OCI-LY3 (cell line): Measurements from ENCODE around the gene RAI1.

Experiments used
- CTCF ChIP-seq: fragments of 200-600, 300-600 bp; sonication (generic); IDR thresholded peaks from 2 replicates; pipeline ENCODE4 v1.5.1; 2014; ENCODE audit warnings: antibody characterized with exemption, low read length, low read depth
- EZH2phosphoT487 ChIP-seq: fragments of 200-600 bp; shearing (Covaris generic); IDR thresholded peaks from 2 replicates; pipeline ENCODE4 v1.6.1; 2018; ENCODE audit warnings: antibody characterized with exemption, mixed run types, low read depth

DNA sequence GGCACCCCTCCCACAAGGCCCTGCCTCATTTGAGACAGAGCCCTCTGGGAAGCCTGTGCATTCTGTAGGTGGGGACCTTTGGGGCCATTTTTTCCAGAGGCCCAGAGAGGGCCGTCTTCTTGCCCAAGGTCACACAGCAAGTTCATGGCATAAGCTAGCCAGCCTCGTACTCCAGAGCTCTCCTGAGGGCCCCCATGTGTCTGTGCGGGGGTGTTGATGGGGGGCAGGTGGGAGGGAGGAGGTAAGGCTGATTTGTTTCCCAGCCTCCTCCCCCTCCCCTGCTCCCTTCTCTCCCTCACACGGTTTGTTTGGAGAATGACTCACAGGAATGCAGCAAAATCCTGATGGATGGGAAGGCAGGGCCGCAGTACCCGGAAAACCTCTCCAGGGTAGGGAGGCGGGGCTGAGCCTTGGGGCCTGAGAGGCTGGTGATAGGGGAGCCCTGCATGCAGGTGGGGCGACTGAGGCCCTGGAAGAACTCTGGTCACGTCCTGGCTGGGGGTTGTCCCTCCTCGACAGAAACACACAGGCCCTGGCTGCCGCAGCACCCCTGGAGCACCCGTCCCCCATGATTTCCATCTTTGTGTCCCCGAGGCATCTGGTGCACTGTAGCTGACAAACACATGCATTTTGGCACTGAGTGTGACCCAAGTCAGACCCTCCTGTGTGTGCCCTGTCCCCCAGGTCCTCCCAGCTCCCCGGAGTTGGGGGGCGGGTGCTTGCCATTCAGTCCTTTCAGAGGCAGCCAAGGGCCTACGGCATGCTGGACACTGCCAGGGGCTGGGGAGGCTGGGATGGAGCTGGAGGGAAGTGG lies 29.7 kb downstream of the RAI1 start:
- TF ChIP-seq CTCF (no peak), EZH2phosphoT487 (no peak)
